ENCODE measurements around the gene MYL12B.

The MYL12B gene

GRCh38 chr18:3238742-3239141 is 23.2 kb upstream of the MYL12B start:
- Histone ChIP-seq H3K4me3 (ENCODE audit: low read length) (no peak overlapping the region), H3K4me1 (ENCODE audit: control insufficient read depth, insufficient read depth, low read length) (no peaks in the 10 kb centered on the region), H3K36me3 (ENCODE audit: insufficient read depth, low read length) (no peaks in the 10 kb centered on the region), H3K9ac (ENCODE audit: low read depth, low read length) (no peak overlapping the region), H3K27me3 (ENCODE audit: control insufficient read depth, insufficient read depth, low read length) (no peaks in the 10 kb centered on the region), H3K9me3 (replicated peaks; ENCODE audit: low read length) (no peaks in the 10 kb centered on the region), H3K4me2 (ENCODE audit: low read length) (no peak overlapping the region)

- Histone ChIP-seq H3K9me3 (replicated peaks; ENCODE audit: low read length) (no peaks in the 10 kb centered on the region), H3K4me3 (ENCODE audit: low read length) (no peak overlapping the region), H3K4me1 (ENCODE audit: control insufficient read depth, insufficient read depth, low read length) (peaks cover 22% of the 10 kb centered on the region), H3K4me2 (ENCODE audit: low read length) (peak overlapping the region; percentile 79), H3K27me3 (ENCODE audit: control insufficient read depth, insufficient read depth, low read length) (no peaks in the 10 kb centered on the region), H3K36me3 (ENCODE audit: insufficient read depth, low read length) (peaks cover 18% of the 10 kb centered on the region), H3K9ac (ENCODE audit: low read depth, low read length) (peak overlapping the region; percentile 98)
Observed at GRCh38 chr18:3245185-3245564, 16.8 kb upstream of the MYL12B start.

DNA sequence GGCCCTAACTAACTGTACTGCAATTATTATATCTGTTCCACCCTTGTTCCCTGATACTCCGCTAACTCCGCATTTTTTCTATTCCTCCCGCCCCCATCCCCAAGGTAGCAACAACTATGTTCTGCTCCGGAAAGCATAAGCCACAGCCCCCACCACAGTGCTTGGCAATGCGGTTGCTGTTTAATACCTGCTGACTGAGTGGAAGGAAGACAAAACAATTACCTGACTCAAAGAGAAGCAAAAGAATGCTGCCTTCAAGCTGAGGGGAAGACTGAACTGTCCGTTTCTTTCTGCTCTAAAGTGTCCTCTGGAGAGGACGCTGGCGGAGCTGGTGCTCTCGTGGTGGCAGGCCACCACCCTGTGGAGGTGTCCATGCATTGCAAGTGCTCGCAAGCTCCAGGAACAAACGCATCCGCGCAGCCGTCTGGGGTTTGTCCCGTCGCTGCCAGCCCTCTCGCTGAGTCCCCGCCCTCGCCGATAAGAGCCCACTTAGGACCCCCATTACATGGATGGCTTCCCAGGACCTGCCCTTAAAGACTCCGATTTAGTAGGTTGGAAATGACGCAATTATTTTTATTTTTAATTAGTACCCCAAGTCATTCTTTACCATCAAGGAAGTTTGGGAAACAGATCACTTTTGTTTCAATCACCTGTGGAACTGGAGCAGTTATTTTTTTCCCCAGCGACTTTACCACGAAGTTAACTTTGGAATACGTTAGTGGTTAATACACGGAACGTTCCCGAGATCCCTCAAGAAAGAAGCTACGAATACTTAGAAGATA is 15.9 kb upstream of the MYL12B start:
- peaks cover 21% of the 10 kb centered on the region for H3K36me3 ChIP-seq (ENCODE audit: insufficient read depth, low read length)
- peak overlapping the region; percentile 79 for H3K4me2 ChIP-seq (ENCODE audit: low read length)
- H3K9ac ChIP-seq (ENCODE audit: low read depth, low read length) = peak overlapping the region; percentile 98
- no peaks in the 10 kb centered on the region for H3K9me3 ChIP-seq (replicated peaks; ENCODE audit: low read length)
- H3K27me3 ChIP-seq (ENCODE audit: control insufficient read depth, insufficient read depth, low read length) = no peaks in the 10 kb centered on the region
- peaks cover 29% of the 10 kb centered on the region for H3K4me1 ChIP-seq (ENCODE audit: control insufficient read depth, insufficient read depth, low read length)
- H3K4me3 ChIP-seq (ENCODE audit: low read length) = peak overlapping the region; percentile 82

DNA sequence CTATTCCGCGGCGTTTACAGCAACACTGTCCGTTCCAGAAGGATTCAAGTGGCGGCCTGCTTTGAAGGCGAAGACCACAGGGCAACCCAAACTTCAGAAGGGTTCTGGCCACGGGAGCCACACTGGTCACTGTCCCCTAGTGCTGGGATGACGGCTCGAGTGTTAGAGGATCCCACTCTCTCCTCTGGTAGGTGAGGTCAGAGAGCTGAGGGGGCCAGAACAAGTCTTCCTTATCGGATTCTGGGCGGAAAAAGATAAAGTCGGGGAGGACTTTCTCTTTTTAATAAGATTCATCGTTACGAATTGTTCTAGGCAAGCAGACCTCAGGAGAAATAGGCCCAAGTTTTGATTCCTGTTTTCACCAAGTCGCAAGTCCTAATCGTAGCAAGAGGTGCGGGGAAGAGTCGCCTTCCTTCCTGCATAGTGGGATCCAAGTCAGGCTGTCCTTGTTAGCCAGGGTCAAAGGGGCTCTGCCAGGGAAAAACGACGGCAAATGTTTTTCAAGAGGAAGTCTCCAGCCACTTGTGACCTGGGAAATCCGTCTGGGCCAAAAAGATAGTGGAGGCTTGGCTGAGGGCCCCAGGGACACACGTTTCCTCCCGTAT is 15.2 kb upstream of the MYL12B start:
- Histone ChIP-seq H3K4me1 (ENCODE audit: control insufficient read depth, insufficient read depth, low read length) (peaks cover 36% of the 10 kb centered on the region), H3K27me3 (ENCODE audit: control insufficient read depth, insufficient read depth, low read length) (no peaks in the 10 kb centered on the region), H3K4me2 (ENCODE audit: low read length) (peak overlapping the region; percentile 79), H3K9me3 (replicated peaks; ENCODE audit: low read length) (no peaks in the 10 kb centered on the region), H3K4me3 (ENCODE audit: low read length) (peak overlapping the region; percentile 82), H3K36me3 (ENCODE audit: insufficient read depth, low read length) (peaks cover 21% of the 10 kb centered on the region), H3K9ac (ENCODE audit: low read depth, low read length) (peak overlapping the region; percentile 98)

GRCh38 chr18:3247240-3248061 is 14.5 kb upstream of the MYL12B start, which contains the start of gene MYL12A:
Gene MYL12A (plus strand): TSS chr18:3247801. CDS start chr18:3253248, 5,447 bp downstream.
- Histone ChIP-seq H3K4me1 (ENCODE audit: control insufficient read depth, insufficient read depth, low read length) (peaks cover 43% of the 10 kb centered on the region), H3K4me3 (ENCODE audit: low read length) (peak within 1 kb of the TSS; percentile 82), H3K4me2 (ENCODE audit: low read length) (peak within 1 kb of the TSS; percentile 79), H3K36me3 (ENCODE audit: insufficient read depth, low read length) (peaks cover 21% of the 10 kb centered on the region), H3K27me3 (ENCODE audit: control insufficient read depth, insufficient read depth, low read length) (no peaks in the 10 kb centered on the region), H3K9me3 (replicated peaks; ENCODE audit: low read length) (no peaks in the 10 kb centered on the region), H3K9ac (ENCODE audit: low read depth, low read length) (peak within 1 kb of the TSS; percentile 98)

DNA sequence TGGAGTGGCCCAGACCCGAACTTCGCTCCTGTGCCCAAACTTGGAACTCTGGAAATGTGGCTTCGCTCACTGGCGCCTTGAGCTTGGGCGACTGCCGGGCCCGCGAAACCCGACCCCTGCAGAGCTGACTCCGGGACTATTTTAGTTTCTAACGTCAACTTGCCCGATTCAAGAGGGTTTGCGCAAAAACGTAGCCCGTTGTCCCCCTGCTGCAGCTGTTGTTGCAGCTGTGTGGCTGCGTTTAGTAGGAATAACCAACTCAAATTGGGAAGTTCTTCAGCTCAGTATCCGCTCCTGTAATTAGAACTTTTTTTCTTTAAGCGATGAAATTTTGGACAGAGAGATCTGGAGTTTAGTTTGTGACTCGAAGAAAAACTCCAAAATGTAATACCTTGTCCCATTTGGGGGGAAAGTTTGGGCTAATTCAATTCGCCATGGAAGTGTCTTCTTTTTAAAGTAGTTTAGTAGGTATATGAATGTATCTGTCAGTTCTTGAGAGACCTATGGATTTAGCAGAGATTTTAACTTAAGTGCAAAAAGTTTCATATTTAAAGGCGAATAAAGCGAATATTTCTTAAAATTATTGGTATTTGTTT is 13.8 kb upstream of the MYL12B start:
- Histone ChIP-seq H3K9me3 (replicated peaks; ENCODE audit: low read length) (no peaks in the 10 kb centered on the region), H3K4me2 (ENCODE audit: low read length) (peak overlapping the region; percentile 79), H3K9ac (ENCODE audit: low read depth, low read length) (peak overlapping the region; percentile 98), H3K4me1 (ENCODE audit: control insufficient read depth, insufficient read depth, low read length) (peaks cover 49% of the 10 kb centered on the region), H3K36me3 (ENCODE audit: insufficient read depth, low read length) (peaks cover 28% of the 10 kb centered on the region), H3K27me3 (ENCODE audit: control insufficient read depth, insufficient read depth, low read length) (no peaks in the 10 kb centered on the region), H3K4me3 (ENCODE audit: low read length) (peak overlapping the region; percentile 82)

DNA sequence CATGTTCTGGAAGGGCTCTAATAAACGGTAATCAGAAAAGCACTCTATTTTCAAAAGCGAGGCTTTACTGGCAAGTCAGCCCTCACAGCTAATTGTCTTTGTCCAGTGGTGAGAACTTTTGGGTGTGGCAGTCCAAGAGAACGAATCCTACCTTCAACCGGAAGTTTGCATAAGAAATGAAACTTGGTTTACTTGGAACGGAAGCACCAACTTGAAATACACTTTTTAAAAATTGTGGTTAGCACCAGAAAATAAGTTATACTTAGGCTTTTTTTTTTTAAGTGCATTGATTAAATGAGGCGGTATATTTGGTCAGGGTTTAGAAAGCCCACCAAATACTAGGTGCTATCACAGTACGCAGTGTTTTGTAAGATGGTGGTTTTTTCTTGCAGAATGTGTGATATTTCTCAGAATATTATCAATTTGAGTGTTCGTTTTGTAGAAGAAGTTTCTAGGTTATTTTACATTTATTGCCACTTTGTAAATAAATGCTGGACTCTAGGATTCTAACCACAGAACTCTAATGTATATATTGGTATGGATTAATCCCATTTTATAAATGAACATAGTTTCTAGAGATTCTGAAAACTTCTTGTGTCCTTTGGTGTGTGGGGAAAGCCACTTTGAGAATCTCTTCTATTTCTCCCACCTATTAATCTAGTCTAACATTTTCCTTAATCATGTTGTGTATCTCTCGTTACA is 13.1 kb upstream of the MYL12B start:
- Histone ChIP-seq H3K9me3 (replicated peaks; ENCODE audit: low read length) (no peaks in the 10 kb centered on the region), H3K4me3 (ENCODE audit: low read length) (peak overlapping the region; percentile 82), H3K4me2 (ENCODE audit: low read length) (peak overlapping the region; percentile 79), H3K27me3 (ENCODE audit: control insufficient read depth, insufficient read depth, low read length) (no peaks in the 10 kb centered on the region), H3K36me3 (ENCODE audit: insufficient read depth, low read length) (peaks cover 34% of the 10 kb centered on the region), H3K9ac (ENCODE audit: low read depth, low read length) (peak overlapping the region; percentile 98), H3K4me1 (ENCODE audit: control insufficient read depth, insufficient read depth, low read length) (peaks cover 49% of the 10 kb centered on the region)

DNA sequence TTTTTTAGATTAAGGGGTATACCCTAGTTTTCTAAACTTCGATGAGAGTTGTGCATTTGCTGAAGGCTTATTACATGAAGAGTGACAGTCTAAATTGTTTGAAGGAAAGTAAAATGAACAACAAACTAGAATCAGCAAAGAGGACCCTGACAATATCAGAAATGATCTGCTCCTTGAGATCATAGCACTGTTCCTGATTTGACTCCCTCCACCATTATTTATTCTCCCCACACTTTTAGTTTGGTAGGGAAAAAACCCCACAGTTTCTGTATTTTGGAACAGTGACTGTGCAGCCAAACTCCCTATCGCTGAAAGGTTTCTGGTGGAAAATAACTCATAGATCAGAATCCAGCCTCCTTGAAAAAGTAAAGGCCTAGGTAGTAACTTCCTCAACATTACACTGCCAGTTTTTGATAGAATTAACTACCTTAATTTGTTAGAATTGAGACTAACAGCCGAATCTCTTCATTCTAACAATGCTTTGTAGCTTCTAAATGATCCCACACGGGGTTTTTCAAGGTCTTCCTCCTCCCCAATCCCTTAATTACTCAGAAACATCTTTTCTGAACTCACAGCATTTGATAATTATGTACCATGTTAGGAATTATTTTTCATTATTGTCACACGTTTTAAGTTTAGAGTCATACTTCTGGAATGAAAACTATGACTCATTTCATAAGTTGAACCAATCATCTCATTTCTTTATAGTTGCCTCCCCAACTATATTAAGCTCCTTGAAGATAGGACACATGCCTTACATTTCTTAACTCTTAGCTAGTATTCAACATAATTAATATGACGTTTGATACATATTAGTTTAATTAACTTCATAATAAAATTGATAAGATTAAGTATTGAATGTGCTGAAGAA is 11.5 kb upstream of the MYL12B start:
- Histone ChIP-seq H3K36me3 (ENCODE audit: insufficient read depth, low read length) (peaks cover 51% of the 10 kb centered on the region), H3K4me2 (ENCODE audit: low read length) (peak overlapping the region; percentile 79), H3K9me3 (replicated peaks; ENCODE audit: low read length) (no peaks in the 10 kb centered on the region), H3K4me1 (ENCODE audit: control insufficient read depth, insufficient read depth, low read length) (peaks cover 61% of the 10 kb centered on the region), H3K4me3 (ENCODE audit: low read length) (peak overlapping the region; percentile 82), H3K27me3 (ENCODE audit: control insufficient read depth, insufficient read depth, low read length) (no peaks in the 10 kb centered on the region), H3K9ac (ENCODE audit: low read depth, low read length) (peak overlapping the region; percentile 98)

DNA sequence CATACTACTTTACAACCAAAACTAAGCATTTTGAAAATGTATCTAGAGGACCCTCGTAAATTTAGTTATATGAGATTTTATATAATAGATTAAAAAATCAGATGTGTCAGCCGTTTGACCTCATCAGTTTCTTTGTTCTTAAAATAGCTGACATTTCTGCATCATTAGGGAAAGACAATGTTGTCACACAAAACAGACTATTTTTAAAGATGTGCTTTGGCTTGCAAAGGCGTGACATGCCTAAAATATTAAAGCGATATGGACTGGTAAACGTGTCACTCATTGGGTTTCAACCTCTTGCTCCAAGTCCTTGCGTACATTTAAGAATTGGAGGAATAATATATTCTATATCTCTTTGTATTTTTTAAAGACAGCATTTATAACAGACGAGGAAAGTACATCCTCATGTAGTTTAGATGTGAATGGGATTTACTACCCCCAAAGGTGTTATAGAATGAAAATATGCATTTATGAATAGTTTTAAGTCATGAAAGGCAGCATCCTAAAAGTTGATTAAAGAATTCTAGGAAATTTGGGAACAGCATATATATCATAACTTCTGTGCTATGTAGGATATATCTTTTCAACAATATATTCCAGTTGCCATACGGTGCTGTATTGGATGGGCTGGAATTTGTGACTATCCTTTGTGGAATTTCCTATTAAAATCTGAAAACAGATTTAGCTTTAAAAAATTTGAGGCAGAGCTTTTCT is 10.5 kb upstream of the MYL12B start:
- H3K9me3 ChIP-seq (replicated peaks; ENCODE audit: low read length) = no peaks in the 10 kb centered on the region
- H3K9ac ChIP-seq (ENCODE audit: low read depth, low read length) = peak overlapping the region; percentile 57
- H3K4me2 ChIP-seq (ENCODE audit: low read length) = peak overlapping the region; percentile 79
- peaks cover 62% of the 10 kb centered on the region for H3K4me1 ChIP-seq (ENCODE audit: control insufficient read depth, insufficient read depth, low read length)
- peaks cover 60% of the 10 kb centered on the region for H3K36me3 ChIP-seq (ENCODE audit: insufficient read depth, low read length)
- no peaks in the 10 kb centered on the region for H3K27me3 ChIP-seq (ENCODE audit: control insufficient read depth, insufficient read depth, low read length)
- peak overlapping the region; percentile 37 for H3K4me3 ChIP-seq (ENCODE audit: low read length)

DNA sequence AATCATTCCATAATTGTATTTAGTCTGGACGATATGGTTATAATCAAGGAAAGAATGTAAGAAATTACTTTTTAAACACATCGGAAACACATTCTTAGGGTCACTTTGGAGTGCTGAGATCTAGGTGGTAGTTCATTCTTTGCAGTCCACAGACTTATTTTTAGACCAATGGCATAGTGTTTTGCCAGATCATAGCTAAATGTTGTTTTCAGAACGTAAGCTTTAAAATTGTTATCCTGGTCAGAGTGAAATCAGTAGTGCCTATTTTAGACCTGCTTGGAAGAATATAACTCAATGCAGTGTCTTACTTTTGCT is 10.0 kb upstream of the MYL12B start:
- H3K4me1 ChIP-seq (ENCODE audit: control insufficient read depth, insufficient read depth, low read length) = peaks cover 62% of the 10 kb centered on the region
- no peaks in the 10 kb centered on the region for H3K27me3 ChIP-seq (ENCODE audit: control insufficient read depth, insufficient read depth, low read length)
- H3K36me3 ChIP-seq (ENCODE audit: insufficient read depth, low read length) = peaks cover 64% of the 10 kb centered on the region
- H3K9ac ChIP-seq (ENCODE audit: low read depth, low read length) = peak overlapping the region; percentile 57
- H3K4me3 ChIP-seq (ENCODE audit: low read length) = peak overlapping the region; percentile 37
- H3K9me3 ChIP-seq (replicated peaks; ENCODE audit: low read length) = no peaks in the 10 kb centered on the region
- peak overlapping the region; percentile 79 for H3K4me2 ChIP-seq (ENCODE audit: low read length)

Data from skeletal muscle satellite cell (primary cell).